Measurements from ENCODE around the gene ACVRL1. TPM values are rescaled to one million over a fixed set of nuclear protein-coding genes. Genes with fewer than 3 reads are reported as not detected.

Gene ACVRL1
- total RNA-seq, 1 donor from 2014 or later = 82.7 TPM

DNA sequence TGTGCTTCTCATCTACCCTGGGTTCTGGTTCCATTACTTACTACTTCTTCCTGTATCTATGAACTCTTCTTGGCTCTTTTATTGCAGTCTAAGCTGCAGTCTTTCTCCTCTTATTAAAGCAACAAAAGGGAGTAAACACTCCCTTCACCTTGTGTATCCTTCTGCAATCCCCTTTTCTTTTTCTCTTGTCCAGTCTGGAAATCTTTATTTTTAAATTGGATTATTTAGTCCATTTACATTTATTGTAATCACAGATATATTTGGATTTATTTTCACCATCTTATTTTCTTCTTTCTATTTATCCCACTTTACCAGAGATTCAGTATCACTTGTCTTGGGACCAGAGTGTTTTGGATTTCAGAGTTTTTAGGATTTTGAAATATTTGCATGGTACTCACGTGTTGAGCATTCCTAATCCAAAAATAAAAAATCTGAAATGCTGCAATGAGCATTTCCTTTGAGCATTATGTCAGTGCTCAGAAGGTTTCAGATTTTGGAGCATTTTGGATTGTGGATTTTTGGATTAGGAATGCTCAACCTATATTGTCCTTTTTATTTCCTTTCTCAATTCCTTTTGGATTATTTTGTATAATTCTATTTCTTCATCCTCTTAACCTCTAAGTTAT is 37.4 kb downstream of the ACVRL1 start:
- DNase-seq = no peak

DNA sequence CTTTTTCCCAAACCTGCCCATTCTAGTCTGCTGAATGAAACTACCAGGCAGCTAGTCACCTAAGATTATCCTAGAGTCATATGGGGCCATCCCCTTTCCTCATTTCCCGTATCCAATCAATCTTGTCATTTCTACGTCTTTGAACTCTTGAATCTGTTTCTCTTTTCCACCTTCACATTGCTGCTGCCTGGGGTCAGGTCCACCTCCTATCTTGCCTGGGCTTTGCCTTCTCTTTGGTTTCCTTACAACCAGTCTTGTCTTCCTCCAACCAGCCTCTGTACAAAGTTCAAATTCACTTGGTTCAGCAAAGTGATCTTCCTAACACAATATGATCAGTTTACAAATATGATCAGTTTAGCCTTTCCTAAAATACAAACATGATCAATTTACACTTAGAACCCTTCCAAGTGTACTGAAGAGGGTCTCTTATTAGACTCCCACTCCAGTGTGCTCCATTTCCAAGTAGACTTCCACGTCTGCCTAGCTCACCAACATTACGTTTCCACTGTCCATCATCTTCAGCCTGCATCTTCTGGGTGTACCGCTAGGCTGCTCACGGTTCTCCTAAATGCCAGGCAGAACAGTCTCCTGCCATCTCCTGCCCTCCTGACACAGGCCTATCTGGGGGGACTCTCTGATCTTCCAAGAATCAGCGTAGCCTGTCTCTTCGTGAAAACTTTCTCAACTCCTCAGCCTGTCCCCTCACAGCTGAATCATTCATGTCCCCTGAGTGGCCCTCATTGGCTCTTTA is 40.1 kb downstream of the ACVRL1 start:
- DNase-seq = no peak

GRCh38 chr12:51948066-51948465 is 40.8 kb downstream of the ACVRL1 start:
- no peak for DNase-seq

DNA sequence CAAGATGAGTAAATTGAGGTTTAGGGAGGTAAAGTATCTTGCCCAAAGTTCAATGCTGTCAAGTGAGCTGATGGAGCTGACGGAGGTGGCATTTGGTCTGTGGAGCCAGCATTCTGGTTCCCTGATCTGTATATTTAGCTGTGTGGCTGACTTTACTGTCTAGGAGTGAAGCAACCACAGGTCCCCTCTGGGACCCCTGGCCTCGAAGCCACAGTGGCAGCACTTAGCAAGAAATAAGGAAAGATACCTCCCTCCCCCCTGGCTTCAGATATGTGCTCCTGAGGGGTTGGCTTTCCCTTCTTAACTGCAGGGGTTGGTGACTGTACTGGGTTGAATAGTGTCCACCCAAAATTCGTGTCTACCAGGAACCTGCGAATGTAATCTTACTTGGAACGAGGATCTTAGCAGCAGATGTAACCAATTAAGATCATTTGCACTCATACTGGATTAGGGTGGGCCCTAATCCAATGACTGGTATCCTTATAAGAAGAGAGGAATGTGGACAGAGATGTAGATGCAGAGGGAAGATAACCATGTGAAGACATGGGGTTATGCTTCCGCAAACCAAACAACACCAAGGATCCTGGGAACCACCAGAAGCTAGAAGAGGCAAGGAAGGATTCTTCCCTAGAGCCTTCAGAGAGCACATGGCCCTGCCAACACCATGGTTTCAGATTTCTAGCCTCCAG is 42.2 kb downstream of the ACVRL1 start:
- DNase-seq = no peak

DNA sequence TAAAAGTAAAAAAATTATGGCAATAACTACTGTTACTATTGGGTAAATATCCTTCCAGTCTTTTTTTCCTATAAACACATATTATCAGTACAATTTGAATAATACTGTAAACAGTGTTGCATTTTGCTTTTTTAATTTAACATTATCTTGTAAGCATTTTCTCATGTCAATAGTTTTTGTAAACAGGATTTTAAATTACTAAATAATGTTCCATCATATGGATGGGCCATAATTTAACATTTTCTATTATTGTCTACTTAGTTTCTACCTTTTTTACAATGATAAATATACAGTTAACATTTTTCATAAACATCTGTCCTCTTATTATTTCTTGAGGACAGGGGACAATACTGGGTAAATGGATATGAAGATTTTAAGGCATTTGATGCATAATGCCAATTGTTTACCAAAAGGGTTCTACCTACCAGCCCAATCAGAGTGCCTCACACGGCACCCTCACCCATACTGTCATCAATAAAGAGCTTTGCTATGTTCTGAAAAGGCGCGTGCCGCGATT is 43.4 kb downstream of the ACVRL1 start:
- DNase-seq = no peak

DNA sequence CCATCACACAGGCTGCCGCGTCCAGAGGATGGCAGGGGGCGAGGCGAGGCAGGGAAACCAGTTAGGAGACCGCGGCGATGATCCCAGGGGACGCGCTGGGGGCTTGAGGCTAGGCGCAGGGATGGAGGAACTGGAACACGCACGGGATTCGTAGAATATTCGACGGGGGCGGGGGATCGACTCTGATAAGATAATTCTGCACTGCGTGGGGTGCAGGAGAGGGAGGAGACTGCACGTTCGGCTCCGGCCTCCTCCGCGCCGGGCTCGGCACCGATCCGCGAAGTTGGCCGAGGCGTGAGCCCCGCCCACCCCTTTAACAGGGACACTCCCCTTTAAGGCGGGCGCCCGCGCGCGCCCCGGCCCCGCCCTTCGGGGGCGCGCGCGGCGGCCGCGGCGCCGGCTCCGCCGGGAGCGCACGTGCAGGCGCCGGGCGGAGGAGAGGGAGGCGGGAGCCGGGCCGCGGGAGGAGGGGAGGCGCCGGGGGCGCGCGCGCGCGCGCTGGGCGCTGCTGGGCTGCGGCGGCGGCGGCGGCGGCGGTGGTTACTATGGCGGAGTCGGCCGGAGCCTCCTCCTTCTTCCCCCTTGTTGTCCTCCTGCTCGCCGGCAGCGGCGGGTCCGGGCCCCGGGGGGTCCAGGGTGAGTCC is 44.0 kb downstream of the ACVRL1 start, which contains the start of gene ACVR1B:
ACVR1B (plus strand) TSS at position 501 of the 644 bp plus-strand sequence; CDS start at position 546, 45 bp downstream.
- peak; percentile 92 for DNase-seq

DNA sequence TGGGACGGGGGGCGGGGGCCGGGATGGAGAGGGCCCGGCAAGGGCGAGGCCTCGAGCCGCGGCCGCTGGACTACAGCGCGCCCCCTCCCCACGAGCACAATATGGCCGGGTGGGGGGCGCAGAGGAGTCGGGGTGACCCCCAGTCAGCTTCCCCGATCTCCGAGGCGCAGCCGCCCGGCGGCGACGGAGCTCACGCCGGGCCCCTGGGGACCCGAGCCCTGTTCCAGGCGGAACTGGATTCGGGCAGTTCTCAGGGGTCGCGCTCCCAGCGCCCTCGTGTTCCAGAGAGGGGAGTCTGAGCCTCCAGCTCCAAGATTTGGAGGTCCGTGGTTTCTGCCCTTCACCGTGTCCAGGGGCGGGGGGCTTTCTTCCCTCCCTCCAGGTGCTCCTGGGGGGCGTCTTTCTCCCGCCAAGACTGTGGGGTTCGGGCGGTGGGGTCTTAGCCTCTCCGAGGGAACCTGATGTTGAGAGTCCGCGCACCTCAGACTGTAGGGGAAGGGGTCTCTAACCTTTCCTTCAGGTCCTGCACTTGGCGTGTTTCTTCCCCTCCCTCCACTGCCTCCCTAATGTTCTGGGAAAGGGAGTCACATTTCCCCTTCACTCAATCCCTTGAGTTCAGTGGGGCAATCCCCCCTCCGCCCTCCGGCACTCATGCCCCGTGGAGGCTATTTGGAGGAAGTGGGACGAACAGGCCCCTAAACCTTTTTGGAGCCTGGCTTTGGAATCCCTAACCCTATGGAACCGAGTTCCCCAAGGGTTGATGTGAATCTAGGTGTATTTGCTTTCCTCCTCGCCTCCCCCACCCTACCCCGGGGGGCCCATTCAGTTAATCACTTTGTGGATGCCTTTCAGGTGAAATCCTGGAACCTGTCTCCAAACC is 44.8 kb downstream of the ACVRL1 start:
- peak; percentile 54 for DNase-seq

GRCh38 chr12:51953089-51953488 is 45.8 kb downstream of the ACVRL1 start:
- DNase-seq = no peak

DNA sequence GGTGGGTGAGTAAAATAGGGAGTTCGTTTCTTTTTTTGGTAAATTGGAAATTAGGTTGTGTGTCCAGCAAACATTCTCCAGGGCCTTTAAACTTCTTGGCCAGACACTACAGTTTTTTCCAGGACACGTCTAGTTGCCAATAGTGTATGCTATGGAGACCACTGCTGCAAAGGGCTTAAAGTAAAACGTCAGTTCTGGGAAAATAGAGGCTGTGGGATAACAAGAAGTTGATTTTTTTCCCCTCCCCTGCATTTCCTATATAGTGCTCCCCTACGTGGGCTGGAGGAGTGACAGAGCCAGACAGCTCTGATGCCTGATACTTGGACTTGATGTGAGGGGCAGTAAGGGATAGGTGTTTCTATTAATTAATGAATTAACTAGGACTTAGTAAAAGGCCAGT is 46.6 kb downstream of the ACVRL1 start:
- DNase-seq = peak; percentile 66

DNA sequence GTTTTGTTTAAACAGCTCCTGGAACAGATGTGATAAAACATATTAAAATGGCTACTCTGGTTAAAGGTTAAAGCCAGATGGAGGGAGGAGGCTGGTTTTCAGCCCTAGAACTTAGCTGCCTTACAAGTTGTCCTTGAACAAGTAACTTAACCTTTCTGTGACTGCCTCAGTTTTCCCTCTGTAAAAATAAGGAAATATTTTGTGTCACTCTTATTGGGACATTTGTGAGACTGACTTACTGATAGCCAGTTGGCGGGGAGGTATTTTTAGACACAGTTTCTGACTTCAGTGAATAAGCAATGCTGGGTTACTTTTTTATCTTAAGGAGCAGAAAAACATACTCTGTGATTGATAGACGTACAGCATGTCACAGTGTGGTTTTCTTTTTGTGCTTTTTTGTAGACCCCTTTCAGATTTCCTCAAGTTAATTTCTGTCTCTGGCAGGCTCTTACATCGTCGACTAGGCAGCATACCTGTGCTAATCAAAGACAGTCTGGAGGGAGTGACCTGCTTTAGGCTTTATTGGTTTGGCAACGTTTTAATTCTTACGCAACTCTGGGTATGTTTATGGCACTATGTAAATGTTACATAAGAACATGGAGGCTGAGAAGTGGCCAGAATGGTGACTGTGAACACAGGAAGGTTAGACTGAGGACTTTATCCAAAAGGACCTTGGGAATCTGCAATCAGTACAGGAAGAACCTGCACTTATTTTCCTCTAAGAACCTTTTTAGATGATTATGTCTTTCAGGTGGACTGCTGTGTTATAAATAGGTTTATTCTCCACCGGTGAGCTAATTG is 47.5 kb downstream of the ACVRL1 start:
- no peak for DNase-seq

- DNase-seq = no peak
Observed at GRCh38 chr12:51955702-51956101, 48.4 kb downstream of the ACVRL1 start.

- no peak for DNase-seq
Observed at GRCh38 chr12:51958542-51958941, 51.2 kb downstream of the ACVRL1 start.

GRCh38 chr12:51959211-51959610 is 51.9 kb downstream of the ACVRL1 start:
- DNase-seq = no peak

- DNase-seq = no peak
Observed at GRCh38 chr12:51959921-51960320, 52.6 kb downstream of the ACVRL1 start.

DNA sequence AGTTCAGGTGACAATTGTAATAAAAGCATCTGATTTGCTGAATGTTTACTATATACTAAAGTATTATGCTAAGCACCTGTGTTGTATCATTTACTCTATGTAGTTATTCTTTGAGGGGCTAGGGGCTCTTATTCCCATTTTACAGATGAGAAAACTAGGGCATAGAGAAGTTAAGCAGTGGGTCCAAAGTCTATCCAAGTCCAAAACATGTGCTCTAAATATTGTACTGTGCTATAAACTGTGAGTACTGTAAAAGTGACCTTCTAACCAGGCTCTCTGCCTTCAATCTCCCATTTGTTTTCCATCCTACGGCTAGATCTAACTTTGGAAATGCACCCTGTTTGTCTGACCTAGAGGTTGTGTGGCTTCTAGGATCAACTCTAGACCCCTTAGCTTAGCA is 53.2 kb downstream of the ACVRL1 start:
- DNase-seq = no peak

GRCh38 chr12:51960890-51961289 is 53.6 kb downstream of the ACVRL1 start:
- no peak for DNase-seq

GRCh38 chr12:51961834-51962233 is 54.5 kb downstream of the ACVRL1 start:
- no peak for DNase-seq

DNA sequence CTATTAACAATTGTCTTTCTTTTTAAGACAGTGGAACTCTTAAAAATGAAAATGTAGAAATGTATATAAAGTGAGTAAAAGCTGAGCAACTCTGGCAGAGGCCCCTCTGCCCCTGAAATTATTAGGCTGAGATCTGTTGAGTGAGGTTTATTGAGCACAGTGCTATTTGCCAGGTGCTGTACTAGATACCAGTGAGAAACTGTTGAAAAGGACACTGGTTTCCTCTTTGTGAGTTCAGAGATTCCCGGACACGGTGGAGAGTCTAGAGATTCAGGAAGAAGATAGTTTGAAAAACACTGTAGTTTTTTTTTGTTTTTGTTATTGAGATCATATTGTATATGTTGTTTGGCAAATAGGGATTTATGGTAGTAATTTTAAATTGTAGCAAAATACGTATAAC is 55.4 kb downstream of the ACVRL1 start:
- no peak for DNase-seq

GRCh38 chr12:51963477-51963876 is 56.2 kb downstream of the ACVRL1 start:
- no peak for DNase-seq

- no peak for DNase-seq
Observed at GRCh38 chr12:51969643-51970042, 62.3 kb downstream of the ACVRL1 start.

Measured in tongue (tissue), 2 donors.